Activated T-cell treated with anti-CD3 and anti-CD28 coated beads, Interleukin-2, amount 50 U/mL, for 4 hours (primary cell): ENCODE results near the gene BACE1-AS. TPM values are rescaled to one million over a fixed set of nuclear protein-coding genes. Genes with fewer than 3 reads are reported as not detected.
A peak's percentile ranks its signal among the peaks of the same experiment; 100 is the strongest.

Experiments used
- ATAC-seq, 2 donors: fragments of 200-7000 bp; cut with Tn5 transposase; one replicate each; pipeline ENCODE4 v1.10.0; 2021
- DNase-seq: peaks from one replicate; pipeline ENCODE4 v3.0.0-alpha.2; 2020
- H3K27me3 Mint-ChIP-seq: one replicate; pipeline ENCODE4 v1.8.0; 2021; ENCODE audit warnings: low read depth, mixed read lengths
- H3K36me3 Mint-ChIP-seq: one replicate; pipeline ENCODE4 v1.8.0; 2022; ENCODE audit warnings: mixed read lengths; ENCODE audit not compliant: insufficient read depth
- H3K4me1 Mint-ChIP-seq: one replicate; pipeline ENCODE4 v1.8.0; 2021; ENCODE audit warnings: low read depth, mixed read lengths
- H3K4me3 Mint-ChIP-seq: one replicate; pipeline ENCODE4 v1.8.0; 2021; ENCODE audit warnings: mild to moderate bottlenecking, moderate library complexity, mixed read lengths
- H3K9me3 Mint-ChIP-seq: one replicate; pipeline ENCODE4 v1.8.0; 2021; ENCODE audit warnings: mixed read lengths
- total RNA-seq, 3 donors: library from RNA; stranded (reverse); gene quantifications; one replicate each; pipeline ENCODE4 v1.2.1, GENCODE V29; 2021

Gene BACE1-AS
- total RNA-seq, 3 donors from 2014 or later = 3.1 to 3.3 (median 3.2) TPM

DNA sequence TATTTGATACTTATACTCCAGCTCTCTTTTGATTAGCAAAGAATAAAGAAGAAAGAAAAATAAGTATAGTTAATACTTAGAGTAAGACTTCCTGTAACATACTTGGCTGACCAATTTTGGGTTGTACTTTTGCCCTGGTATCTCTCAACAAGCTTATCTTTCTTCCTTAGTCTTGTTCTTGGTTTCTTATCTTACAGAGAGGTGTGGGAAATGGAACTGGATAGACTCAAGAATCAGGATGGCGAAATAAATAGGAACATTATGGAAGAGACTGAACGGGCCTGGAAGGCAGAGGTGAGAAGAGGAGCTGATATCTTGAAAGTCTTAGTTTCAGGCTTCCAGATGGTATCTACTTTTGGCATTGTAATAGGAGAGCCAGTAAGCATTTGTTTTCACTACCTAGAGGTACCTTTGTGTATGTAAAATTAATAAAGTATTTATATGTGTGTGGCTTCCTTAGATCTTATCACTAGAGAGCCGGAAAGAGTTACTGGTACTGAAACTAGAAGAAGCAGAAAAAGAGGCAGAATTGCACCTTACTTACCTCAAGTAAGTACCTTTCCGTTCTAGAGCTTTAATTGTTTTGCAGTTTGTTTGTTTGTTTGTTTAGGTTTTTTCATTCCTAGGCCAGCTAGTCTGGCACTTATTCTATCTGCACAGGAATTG, 11.3 kb upstream of the BACE1-AS start:
- peaks cover 52% of the 10 kb centered on the region for H3K4me1 Mint-ChIP-seq
- H3K27me3 Mint-ChIP-seq = no peaks in the 10 kb centered on the region
- ATAC-seq = no peak
- H3K9me3 Mint-ChIP-seq = no peaks in the 10 kb centered on the region
- peak overlapping the region; percentile 64 for H3K4me3 Mint-ChIP-seq
- no peak for DNase-seq
- H3K36me3 Mint-ChIP-seq = peaks cover 27% of the 10 kb centered on the region

DNA sequence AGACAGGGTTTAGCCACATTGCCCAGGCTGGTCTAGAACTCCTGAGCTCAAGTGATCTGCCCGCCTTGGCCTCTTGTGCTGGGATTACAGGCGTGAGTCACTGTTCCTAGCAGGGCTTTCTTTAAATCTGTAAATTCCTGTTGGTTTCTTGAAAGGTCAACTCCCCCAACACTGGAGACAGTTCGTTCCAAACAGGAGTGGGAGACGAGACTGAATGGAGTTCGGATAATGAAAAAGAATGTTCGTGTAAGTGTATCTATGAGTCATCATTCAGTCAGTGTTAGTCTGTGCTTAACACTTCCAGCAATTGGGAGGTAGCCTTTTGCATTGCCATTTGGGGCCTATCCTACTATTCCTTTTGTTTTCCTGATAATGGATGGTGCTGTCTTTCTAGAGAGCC, 10.0 kb upstream of the BACE1-AS start:
- Mint-ChIP-seq H3K27me3 (no peaks in the 10 kb centered on the region), H3K9me3 (no peaks in the 10 kb centered on the region), H3K4me1 (peaks cover 40% of the 10 kb centered on the region), H3K36me3 (peaks cover 30% of the 10 kb centered on the region), H3K4me3 (peak overlapping the region; percentile 64)
- DNase-seq = no peak
- no peak for ATAC-seq

DNA sequence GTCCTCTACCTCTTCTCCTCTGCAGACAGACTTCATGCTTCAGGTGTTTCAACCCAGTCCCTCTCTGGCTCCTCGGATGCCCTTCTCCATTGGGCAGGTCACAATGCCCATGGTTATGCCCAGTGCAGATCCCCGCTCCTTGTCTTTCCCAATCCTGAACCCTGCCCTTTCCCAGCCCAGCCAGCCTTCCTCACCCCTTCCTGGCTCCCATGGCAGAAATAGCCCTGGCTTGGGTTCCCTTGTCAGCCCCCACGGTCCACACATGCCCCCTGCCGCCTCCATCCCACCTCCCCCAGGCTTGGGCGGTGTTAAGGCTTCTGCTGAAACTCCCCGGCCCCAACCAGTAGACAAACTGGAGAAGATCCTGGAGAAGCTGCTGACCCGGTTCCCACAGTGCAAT, 9.3 kb upstream of the BACE1-AS start:
- H3K27me3 Mint-ChIP-seq = no peaks in the 10 kb centered on the region
- H3K36me3 Mint-ChIP-seq = peaks cover 37% of the 10 kb centered on the region
- peaks cover 44% of the 10 kb centered on the region for H3K4me1 Mint-ChIP-seq
- no peaks in the 10 kb centered on the region for H3K9me3 Mint-ChIP-seq
- no peak for DNase-seq
- H3K4me3 Mint-ChIP-seq = no peak overlapping the region
- no peak for ATAC-seq

DNA sequence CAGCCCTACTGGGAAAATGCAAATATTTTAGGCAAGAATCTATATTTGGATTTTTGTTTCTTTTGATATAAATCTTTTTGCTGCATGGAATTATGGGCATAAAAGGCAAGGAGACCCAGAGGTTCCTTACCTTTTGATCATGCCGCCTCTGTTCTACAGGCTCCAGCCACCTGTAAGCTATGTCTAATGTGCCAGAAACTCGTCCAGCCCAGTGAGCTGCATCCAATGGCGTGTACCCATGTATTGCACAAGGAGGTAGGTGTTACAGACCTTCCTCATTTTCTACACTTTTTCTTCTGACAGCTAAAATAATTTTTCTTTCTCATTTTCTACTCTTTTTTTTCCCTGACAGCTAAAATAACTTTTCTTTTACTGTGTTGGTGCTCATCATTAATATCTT, 8.2 kb upstream of the BACE1-AS start:
- no peaks in the 10 kb centered on the region for H3K27me3 Mint-ChIP-seq
- H3K4me3 Mint-ChIP-seq = no peak overlapping the region

DNA sequence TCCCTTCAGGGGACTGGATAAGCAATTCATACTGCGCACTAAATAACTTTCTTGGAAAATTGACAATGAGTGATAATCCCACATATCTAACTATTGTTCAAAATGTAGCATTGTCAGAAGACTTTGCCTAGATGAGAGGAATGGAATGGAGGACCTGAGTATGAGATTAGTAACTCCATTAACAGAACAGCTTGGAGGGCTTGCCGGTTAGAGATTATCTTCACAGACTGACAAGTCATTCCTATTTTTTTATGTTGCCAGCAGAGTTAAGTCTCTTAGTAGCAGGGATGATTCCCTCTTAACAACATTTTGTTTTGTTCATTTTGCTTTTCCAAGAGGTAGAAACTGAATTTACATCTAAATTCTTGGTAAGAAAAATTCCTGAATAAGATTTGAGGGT, 7.1 kb upstream of the BACE1-AS start:
- DNase-seq (no peak), ATAC-seq (no peak)
- Mint-ChIP-seq H3K9me3 (no peaks in the 10 kb centered on the region), H3K27me3 (no peaks in the 10 kb centered on the region), H3K4me1 (peaks cover 39% of the 10 kb centered on the region), H3K36me3 (peaks cover 39% of the 10 kb centered on the region), H3K4me3 (no peak overlapping the region)

More for the DNA sequence above, 8.2 kb upstream of the BACE1-AS start:
- Mint-ChIP-seq H3K4me1 (peaks cover 46% of the 10 kb centered on the region), H3K9me3 (no peaks in the 10 kb centered on the region), H3K36me3 (peaks cover 37% of the 10 kb centered on the region)
- ATAC-seq = no peak
- no peak for DNase-seq

DNA sequence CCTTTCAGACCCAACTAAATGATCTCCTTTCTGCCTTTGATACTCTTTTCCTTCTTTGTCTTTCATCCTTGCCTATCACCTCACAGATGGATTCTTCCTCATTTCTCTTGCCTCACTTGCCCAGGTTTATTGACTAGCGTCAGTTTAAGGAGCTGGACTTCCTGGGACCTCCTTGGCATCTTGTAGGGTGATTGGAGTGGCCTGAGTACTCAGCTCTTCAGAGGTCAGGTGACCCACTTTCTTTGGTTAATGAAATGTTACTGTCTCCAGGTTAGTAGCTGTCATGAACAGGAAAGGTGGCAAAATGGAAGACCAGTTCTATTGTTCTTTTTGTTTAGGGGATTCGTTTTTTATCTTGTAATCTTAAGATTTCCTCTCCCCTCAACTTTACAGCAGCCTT, 4.6 kb upstream of the BACE1-AS start:
- H3K36me3 Mint-ChIP-seq = peaks cover 49% of the 10 kb centered on the region

DNA sequence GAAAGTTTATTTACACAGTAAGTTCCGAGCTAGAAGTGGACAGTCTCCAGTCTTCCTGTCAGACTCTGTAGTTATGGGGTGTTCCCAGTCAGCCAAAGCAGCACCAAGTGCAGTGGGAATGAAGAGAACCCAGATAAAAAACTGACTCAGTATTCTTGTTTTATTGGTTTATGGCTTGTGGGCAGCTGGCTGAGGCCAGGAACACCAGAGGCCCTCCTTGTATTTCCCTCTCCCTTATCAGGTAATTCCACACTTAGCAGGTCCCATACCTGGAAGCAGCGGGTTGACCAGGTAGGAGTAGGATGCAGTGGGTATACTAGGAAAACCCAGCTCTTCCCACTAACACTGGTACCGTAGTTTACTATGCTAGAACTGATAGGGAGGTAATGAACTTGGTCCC, 3.5 kb upstream of the BACE1-AS start:
- Mint-ChIP-seq H3K36me3 (peaks cover 39% of the 10 kb centered on the region), H3K27me3 (no peaks in the 10 kb centered on the region), H3K4me1 (peaks cover 8% of the 10 kb centered on the region), H3K9me3 (no peaks in the 10 kb centered on the region), H3K4me3 (no peak overlapping the region)
- no peak for DNase-seq
- ATAC-seq = no peak

More for the DNA sequence above, 4.6 kb upstream of the BACE1-AS start:
- Mint-ChIP-seq H3K9me3 (no peaks in the 10 kb centered on the region), H3K4me3 (no peak overlapping the region), H3K4me1 (peaks cover 17% of the 10 kb centered on the region), H3K27me3 (no peaks in the 10 kb centered on the region)
- DNase-seq (no peak), ATAC-seq (no peak)

DNA sequence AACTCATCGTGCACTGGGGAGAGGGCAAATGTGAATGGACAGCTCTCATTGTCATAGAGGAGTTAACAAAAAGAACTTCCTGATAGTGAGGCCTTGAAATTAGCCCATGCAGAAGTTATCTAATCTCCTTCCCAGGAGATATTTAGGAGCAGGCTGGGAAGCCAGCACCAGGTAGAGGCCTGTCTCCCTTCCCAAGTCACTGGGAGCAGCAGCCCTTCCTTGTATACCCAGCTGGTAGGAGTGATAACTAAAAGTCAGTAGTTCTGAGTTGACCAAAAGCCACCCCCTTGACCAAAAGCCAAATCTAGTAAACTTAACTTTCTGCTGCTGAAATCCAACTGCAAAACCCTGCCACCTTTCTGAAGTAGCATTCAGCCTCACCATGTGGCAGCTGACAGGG, 1.4 kb upstream of the BACE1-AS start:
- H3K4me1 Mint-ChIP-seq = peaks cover 6% of the 10 kb centered on the region
- ATAC-seq (no peak), DNase-seq (no peak)
- no peaks in the 10 kb centered on the region for H3K9me3 Mint-ChIP-seq
- no peak overlapping the region for H3K4me3 Mint-ChIP-seq
- no peaks in the 10 kb centered on the region for H3K27me3 Mint-ChIP-seq
- peaks cover 34% of the 10 kb centered on the region for H3K36me3 Mint-ChIP-seq

DNA sequence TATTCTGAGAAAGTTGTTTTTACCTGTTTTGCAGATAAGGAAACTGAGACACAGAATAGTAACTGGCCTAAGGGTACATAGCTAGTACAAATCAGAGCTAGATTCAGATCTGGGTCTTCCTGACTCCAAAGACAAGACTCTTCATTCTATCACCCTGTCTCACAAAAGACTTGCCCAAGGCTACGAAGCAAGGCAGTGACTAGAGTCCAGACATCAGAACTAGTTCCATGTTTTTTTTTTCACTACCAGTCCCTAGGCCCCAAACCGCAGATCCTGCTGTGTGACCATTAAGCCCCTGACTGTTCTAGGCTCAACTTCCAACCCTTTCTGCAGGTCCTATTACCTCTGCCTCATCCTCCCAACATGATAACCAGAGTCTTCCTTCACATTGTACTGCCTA, 1.5 kb downstream of the BACE1-AS start:
- Mint-ChIP-seq H3K36me3 (peaks cover 18% of the 10 kb centered on the region), H3K4me3 (no peak overlapping the region), H3K9me3 (no peaks in the 10 kb centered on the region), H3K27me3 (no peaks in the 10 kb centered on the region), H3K4me1 (no peaks in the 10 kb centered on the region)
- no peak for DNase-seq
- ATAC-seq = no peak

DNA sequence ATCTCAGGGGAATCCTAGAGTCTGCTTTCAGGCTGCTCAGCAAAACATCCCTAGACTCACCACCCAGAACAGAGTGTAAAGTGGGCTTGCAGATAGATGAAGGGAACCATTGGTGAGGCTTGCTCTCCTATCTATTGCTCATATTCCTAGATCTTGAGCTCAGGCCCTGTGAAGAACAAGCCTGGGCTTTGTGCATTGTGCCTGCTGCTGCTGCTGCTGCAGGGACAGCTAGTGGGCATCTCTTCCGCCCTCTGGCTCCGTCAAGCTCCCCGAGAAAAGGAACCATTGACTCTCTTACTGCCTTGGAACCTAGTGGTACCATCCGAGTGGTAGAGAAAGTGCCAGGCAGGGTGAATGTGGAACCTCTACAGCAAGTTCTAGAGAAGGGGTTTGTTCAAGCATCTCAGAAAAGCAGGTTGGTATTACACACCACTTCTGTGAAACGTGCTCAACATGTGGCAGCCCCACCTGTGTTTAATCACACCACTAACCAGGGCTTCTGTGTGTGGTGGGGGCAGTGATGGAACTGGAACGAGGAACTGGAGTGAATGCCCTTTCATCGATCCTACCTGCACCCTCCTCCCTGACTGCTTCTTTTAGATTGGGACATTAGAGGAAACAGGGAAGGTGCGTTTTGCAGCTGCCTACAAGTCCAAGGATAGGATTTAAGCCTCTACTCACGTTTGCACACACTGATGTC, 4.4 kb downstream of the BACE1-AS start:
- H3K27me3 Mint-ChIP-seq = no peaks in the 10 kb centered on the region
- H3K36me3 Mint-ChIP-seq = peaks cover 6% of the 10 kb centered on the region
- H3K4me3 Mint-ChIP-seq = no peak overlapping the region
- ATAC-seq (no peak), DNase-seq (no peak)
- H3K4me1 Mint-ChIP-seq = no peaks in the 10 kb centered on the region
- no peaks in the 10 kb centered on the region for H3K9me3 Mint-ChIP-seq

DNA sequence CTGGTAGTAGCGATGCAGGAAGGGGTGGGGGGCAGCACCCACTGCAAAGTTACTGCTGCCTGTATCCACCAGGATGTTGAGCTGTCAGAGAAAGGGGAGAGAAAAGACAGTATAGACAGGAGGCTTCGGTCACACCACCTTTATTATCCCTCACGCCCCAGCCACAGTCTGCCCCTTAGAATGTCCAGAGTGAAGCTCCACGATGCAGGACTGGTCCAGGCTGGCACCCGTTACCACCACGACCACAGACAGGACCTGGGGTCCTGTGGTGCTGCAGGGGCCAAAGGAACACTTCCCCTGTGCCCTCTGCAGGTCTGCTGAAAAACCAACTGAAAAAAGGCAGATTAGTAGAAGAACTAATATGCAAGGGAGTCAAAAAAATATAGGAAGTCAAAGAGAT, 5.7 kb downstream of the BACE1-AS start:
- H3K4me1 Mint-ChIP-seq = no peaks in the 10 kb centered on the region
- DNase-seq = no peak
- H3K27me3 Mint-ChIP-seq = no peaks in the 10 kb centered on the region
- no peaks in the 10 kb centered on the region for H3K9me3 Mint-ChIP-seq
- H3K4me3 Mint-ChIP-seq = no peak overlapping the region
- H3K36me3 Mint-ChIP-seq = no peaks in the 10 kb centered on the region
- ATAC-seq = no peak

DNA sequence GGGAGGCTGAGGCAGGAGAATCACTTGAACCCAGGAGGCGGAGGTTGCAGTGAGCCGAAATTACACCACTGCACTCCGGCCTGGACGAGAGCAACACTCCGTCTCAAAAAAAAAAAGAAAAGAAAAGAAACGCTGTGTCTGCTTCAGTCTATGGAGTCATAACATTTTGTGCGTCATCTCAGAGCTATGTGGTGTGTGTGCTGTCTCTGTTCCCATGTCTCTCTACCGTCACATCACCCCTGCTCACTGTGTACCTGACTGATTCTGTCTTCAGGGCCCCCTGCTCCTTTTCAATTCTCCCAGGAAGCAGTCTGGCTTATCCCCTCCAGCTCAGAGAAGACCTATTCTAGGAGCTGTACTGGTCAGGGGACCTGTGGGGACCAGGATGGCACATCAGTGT, 7.0 kb downstream of the BACE1-AS start:
- H3K27me3 Mint-ChIP-seq = no peaks in the 10 kb centered on the region
- no peaks in the 10 kb centered on the region for H3K9me3 Mint-ChIP-seq
- no peaks in the 10 kb centered on the region for H3K36me3 Mint-ChIP-seq
- H3K4me1 Mint-ChIP-seq = no peaks in the 10 kb centered on the region
- no peak for ATAC-seq
- DNase-seq = no peak
- no peak overlapping the region for H3K4me3 Mint-ChIP-seq

DNA sequence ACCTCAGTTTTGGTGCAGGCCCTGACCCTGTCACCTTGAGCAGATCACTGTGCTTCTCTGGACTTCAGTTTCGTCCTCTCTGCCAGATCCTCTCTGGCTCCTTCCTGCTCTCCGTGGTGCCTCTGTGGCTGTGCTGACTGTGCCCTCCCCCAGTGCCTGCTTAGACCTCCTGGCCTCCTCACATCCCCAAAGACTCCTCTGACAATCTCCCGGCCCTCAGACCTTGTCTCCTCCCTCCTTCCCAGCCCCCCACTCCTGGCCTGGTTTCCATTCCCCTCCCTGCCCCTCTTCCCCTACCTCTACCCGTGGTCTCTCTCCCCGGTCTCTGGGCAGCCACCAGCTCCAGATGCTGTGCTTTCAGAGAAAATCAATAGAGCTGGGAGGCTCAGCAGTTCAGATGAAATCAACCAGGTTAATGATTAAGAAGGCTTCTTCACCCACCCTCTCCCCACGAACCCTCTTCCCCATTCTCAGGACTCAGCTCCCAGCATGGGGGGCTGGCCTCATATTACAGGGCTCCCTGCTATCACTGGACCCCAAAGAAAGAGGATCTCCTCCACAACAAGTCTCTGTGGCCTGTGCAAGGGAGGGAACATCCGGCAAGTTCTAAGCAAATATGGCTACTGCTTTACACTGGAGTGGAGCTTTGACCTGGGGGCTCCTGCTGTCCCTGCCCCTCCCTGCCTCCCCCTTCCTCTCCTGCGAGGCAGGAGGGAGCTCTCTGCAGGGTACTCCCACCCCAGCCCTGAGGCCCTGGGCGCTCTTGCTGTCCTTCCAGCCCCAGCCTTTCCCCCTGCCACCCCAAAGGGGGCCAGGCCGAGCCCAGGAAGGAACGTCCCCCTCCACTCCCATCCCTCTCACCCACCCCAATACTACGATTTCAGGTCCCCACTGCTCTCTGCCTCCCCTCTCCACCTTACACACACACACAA, 8.5 kb downstream of the BACE1-AS start:
- no peaks in the 10 kb centered on the region for H3K27me3 Mint-ChIP-seq
- H3K9me3 Mint-ChIP-seq = no peaks in the 10 kb centered on the region
- ATAC-seq = no peak
- H3K36me3 Mint-ChIP-seq = no peaks in the 10 kb centered on the region
- H3K4me3 Mint-ChIP-seq = no peak overlapping the region
- no peaks in the 10 kb centered on the region for H3K4me1 Mint-ChIP-seq
- DNase-seq = no peak

DNA sequence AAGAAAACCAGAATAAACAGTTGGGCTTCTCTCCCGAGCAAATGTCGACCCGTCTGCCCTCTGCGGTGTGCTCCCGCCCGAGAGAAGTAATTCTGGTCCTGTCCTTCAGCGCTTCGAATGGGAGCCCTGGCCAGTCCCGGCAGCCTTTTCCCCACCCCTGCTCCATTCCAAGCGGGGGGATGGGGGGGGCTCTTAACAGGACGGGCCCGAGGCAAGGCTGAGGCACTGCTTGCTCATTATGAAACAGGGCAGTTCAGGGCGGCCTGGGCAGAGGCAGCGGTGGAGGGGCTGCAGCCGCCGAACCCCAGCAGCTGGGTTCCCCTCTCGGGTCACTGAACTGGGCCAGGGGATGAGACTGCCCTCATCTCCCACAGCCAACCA, 9.1 kb downstream of the BACE1-AS start:
- Mint-ChIP-seq H3K4me1 (no peaks in the 10 kb centered on the region), H3K9me3 (no peaks in the 10 kb centered on the region), H3K27me3 (no peaks in the 10 kb centered on the region), H3K4me3 (no peak overlapping the region), H3K36me3 (no peaks in the 10 kb centered on the region)
- DNase-seq = no peak
- ATAC-seq = no peak
